GM12872 (cell line): Measurements from ENCODE around the gene HGS.

Experiments used
- TF ChIP-seq, protein P1 (sequence below): IDR thresholded peaks from 3 replicates; pipeline ENCODE4 v1.5.1; 2011; ENCODE audit warnings: low read depth, mild to moderate bottlenecking, low read length, moderate library complexity; ENCODE audit not compliant: insufficient read depth

HGS gene

DNA sequence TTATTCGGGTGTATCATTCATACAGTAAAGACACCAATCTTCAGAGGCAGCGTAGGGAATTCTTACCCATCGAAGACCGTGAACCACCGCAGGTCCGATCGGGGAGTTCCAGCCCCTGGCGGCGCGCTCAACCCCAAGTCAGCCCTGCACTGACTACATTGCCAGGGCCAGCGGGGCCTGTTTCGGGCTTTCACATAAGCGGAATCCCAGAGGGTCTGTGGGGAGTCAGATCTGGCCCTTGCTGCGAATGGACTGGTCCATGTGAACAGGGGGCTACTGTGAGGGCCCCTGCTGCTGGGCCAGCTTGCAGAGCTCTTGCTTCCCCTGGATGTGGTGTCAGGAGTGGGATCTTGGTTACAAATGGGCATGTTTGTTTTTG lies 35.1 kb upstream of the HGS start:
- TF ChIP-seq, protein P1, sequence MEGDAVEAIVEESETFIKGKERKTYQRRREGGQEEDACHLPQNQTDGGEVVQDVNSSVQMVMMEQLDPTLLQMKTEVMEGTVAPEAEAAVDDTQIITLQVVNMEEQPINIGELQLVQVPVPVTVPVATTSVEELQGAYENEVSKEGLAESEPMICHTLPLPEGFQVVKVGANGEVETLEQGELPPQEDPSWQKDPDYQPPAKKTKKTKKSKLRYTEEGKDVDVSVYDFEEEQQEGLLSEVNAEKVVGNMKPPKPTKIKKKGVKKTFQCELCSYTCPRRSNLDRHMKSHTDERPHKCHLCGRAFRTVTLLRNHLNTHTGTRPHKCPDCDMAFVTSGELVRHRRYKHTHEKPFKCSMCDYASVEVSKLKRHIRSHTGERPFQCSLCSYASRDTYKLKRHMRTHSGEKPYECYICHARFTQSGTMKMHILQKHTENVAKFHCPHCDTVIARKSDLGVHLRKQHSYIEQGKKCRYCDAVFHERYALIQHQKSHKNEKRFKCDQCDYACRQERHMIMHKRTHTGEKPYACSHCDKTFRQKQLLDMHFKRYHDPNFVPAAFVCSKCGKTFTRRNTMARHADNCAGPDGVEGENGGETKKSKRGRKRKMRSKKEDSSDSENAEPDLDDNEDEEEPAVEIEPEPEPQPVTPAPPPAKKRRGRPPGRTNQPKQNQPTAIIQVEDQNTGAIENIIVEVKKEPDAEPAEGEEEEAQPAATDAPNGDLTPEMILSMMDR: no peak

DNA sequence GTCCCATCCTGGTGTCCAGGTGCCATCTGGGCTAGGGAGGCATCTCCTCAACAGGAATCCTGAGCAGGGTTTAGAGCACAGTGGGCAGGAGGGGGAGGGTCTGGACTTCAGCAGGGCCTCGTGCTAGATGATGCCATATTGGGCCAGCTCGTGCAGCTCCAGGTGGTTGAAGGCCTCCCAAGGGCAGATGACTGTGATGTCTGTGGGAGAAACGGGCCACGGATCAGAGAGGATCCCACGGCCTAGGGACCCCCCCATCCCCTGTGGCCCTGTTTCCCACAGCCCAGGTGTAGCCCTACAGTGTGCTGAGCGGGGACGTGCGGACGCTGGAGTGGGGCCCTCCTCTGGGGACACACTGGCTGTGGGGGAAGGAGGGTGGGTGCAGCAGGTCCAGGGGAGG lies 32.9 kb upstream of the HGS start:
- TF ChIP-seq, protein P1: no peak

DNA sequence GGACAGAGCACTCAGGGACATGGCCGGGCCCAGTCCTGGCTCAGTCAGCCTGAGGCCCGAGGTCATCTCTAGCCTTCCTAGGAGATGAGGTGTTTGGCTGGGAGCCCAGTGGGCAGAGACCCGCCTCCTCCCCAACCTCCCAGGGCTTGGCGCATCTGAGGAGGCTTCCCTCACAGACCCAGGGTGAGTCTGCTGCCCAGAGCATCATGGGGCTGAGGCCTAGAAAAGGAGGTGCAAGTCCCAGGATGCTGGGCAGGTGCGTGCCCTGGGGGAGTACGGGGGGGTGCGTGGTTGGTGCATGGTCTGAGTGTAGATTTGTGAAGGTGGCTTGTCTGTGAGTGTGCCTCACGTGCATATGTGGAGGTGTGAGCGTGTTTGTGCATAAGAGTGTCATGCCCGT lies 32.1 kb upstream of the HGS start:
- TF ChIP-seq, protein P1: no peak

DNA sequence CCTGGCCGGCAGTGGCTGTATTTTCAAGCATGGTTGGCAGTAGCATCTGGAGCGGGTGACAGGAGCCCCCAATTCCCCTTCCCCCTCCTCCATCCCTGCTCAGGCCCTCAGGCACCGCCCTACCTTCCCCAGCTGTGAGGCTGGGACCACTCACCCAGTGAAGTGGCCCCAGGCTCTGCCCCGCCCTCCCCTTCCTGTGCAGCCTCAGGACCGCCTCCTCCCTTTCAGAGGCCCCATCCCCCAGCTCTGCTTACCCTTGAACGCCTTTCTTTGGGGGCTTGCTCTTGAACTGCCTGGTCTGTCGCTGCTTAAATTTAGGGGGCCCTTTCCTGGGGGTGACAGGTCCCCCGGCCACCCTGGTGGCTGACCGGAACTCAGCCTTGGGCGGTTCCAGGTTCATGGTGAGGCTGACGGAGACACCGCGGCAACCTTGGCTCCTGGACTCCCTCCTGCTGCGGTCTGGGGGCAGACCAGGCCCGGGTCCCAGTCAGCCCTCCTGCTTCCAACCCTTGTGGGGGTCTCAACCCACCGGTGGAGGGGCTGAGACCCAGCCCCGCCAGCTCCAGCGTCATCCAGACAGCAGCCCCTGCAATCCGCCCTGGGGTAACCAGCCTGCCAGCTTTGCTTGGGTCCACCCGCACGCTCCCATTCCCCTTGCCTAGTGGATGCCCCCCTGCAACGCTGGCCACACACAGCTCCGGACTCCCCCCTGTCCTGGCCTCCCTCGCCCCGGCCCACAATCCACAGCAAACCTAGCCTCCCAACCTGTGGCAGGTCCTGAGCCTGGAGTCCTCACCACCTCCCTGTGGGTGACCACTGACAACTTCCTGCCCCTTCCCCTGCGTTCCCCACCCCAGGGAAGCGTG lies 30.7 kb upstream of the HGS start:
- TF ChIP-seq, protein P1: no peak

GRCh38 chr17:81655378-81656117 lies 28.3 kb upstream of the HGS start:
- TF ChIP-seq, protein P1: no peak

DNA sequence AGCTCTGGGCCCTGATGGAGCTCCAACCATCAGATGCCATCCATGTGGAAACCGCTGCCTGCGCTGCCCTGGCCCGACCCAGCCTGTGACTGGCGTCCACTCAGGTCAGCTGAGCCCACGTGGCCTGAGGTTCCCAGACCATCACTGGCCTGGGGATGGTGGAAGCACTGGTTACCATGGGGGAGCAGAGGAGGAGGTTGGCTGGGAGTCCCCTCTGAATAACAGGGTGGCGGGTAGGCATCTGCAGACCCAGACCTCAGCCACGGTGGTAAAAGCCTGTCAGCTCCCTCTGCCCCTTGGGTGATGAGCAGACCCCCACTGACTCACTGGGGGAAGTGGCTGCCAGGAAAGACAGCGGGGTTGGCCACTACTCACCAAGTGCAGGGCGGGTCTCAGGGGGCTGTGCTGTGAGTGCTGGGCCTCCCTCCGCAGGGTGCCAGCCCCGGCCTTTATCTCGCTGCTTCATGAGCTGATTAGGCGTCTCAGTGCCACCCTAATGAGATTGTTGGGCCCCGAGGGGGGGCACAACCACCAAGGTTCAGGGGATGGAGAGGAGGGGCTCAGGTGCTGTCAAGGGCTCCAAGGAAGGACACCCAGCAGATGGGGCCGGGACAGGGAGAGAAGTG lies 27.6 kb upstream of the HGS start, which contains the start of gene PDE6G:
Gene PDE6G (minus strand): TSS at position 425 of the 626 bp plus-strand sequence. CDS start 3,237 bp downstream, outside the sequence.
- TF ChIP-seq, protein P1: no peak

DNA sequence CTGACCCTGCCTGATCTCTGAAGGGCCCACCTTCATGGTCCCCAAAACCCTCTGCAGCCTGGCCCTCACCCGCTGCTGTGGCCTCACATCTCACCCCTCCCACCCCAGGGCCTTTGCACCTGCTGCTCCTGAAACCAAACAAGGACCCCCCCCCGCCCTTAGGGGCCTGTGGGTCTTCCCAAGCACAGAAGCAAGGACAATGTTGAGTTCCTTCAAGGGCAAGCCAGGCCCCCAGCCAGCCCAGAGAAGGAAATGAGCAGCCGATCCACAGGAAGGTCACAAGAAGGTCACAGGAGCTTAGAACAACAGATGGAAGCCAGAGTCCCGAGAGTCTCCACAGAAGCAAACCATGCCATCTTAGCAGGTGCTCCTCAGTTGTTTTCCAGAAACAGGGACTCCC lies 27.0 kb upstream of the HGS start:
- TF ChIP-seq, protein P1: no peak
